Ammon's horn (tissue), 1 donor: ENCODE data around the gene CPM.
"Not testable (repeated sequence)": the region's sequence is repeated elsewhere in the genome, so short reads cannot be mapped to it uniquely, and the experiment has no call there.

Experiments used
- DNase-seq: peaks from one replicate; pipeline ENCODE4 v3.0.0-alpha.2; 2016; ENCODE audit warnings: low spot score

Gene CPM

DNA sequence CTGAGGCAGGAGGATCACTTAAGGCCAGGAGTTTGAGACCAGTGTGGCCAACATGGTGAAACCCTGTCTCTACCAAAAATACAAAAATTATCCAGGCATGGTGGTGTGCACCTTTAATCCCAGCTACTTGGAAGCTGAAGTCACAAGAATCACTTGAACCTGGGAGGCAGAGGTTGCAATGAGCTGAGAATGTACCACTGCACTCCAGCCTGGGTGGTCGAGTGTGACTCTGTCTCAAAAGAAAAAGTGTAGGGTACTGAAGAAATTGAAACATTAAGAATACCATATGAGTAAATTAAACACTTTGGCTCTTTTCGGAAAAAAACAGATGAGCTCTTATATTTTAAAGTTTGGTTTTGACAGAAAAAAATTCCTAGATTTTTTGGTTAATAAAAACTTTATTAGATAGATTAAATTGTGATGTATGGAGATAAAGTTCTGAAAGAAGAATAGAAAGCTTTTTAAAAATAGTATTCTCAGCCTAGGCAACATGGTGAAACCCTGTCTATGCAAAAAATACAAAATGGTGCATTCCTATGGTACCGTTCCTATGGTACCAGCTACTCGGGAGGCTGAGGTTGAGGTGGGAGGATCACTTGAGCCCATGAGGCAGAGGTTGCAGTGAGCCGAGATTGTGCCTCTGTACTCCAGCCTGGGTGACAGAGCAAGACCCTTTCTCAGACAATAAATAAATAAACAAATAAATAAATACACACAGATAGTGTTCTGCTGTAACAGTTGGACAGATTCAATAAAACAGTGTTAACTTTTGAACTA lies 104.9 kb downstream of the CPM start:
- no peak for DNase-seq

DNA sequence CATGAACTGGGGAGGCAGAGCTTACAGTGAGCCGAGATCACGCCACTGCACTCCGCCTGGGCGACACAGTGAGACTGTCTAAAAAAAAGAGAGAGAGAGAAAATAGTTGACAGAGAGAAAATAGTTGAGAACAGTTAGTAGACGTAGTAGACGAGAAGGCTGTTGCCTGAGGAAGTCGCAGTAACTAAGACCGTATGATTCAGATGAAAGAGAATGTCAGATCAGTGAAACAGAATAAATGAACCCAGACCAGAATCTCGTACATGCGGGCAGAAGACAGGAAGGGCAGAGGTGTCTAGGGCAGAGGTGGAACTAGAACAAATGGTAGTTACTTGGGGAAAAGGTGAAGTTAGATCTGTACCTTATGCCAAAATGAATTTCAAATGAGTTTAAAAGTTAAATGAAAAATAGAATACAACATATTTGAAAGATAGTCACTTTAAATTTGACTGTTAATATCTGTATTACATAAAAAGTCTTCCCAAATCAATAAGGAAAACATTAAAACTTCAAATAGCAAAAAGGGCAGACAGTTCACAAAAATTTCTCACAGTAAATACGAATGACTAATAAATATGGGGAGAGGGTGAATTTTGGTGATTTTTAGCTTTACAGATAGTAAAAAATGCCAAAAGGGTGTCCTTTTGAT lies 107.3 kb downstream of the CPM start:
- DNase-seq: no peak

DNA sequence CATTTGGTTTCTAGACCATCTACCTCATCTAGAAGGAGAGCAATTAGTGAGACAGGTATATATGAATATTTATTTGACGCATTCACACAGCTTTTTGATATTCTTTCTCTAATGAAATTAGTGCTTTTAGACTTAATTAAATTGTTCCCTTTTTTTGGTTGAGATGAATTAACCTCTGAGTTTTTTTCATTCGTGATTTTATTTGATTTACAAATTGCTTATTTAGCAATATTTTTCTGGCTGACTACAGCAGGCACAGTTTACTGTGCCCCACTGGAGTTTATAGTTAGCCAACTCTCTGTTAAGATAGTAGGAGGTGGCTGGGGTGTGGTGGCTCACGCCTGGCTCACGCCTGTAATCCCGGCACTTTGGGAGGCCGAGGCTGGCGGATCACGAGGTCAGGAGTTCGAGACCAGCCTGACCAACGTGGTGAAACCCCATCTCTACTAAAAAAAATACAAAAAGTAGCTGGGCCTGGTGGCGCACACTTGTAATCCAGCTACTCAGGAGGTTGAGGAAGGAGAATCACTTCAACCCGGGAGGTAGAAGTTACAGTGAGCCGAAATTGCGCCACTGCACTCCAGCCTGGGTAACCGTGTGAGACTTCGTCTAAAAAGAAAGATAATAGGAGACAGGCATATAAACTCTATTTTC lies 108.2 kb downstream of the CPM start:
- no peak for DNase-seq

DNA sequence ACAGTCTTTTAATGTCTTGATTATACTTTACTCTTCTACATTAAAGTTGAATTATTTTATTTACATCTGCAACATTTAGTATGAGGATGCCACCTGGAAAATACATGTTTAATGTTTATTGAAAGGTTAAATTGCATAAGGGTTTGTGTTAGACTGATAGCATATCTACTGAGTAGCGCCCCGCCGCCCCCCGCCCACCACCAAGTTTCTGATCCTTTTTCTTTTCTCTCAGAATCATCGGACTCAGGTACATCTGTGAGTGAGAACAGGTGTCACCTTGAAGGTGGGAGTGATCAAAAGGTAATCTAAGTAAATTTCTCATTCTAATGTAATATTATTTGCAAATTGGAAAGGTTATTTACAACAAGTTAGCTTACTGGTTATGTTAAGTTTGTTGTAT lies 108.8 kb downstream of the CPM start:
- no peak for DNase-seq

DNA sequence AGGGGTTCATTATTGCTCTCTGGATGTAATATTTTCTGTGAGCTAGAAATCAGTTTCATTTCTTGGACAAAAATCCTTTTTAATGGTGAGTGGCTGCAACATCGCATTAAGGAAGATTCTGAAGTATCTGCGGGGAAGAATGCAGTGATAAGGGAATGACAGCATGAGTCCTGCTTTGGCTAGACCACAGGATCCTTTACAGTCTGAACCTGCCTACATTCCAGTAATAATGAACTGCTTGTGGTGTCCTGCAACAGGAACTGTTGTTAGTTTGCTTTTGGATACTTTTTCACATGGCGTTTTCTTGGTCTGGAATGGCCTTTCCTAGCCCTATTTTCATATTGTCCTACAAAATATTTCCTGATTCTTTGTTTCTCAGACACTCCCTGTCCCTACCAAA lies 109.3 kb downstream of the CPM start:
- DNase-seq: no peak

DNA sequence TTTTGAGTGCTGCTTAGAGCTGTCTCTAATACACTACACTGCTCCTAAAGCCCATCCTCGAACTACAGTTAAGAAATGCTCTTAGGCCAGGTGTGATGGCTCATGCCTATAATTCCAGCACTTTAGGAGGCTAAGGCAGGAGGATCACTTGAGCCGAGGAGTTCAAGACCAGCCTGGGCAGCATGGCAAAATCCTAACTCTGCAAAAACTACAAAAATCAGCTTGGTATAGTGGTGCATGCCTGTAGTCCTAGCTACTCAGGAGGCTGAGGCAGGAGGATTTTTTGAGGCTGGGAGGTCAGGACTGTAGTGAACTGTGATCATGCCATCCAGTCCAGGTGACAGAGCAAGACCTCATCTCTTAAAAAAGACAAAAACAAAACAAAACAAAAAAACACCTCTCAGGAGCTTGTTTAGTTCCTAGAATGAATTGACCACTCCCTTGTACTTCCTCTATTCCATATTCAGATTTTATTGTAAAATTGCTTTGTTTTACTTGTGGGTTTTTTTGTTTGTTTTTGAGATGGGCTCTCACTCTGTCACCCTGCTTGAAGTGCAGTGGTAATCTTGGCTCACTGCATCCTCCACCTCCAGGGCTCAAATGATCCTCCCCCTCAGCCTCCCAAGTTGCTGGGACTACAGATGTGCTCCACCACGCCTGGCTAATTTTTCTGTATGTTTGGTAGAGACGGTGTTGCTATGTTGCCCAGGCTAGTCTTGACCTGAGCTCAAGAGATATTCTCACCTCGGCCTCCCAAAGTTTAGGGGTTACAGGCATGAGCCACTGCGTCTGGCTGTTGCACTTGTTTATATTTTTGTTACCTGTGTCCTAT lies 111.4 kb downstream of the CPM start:
- DNase-seq: no peak

DNA sequence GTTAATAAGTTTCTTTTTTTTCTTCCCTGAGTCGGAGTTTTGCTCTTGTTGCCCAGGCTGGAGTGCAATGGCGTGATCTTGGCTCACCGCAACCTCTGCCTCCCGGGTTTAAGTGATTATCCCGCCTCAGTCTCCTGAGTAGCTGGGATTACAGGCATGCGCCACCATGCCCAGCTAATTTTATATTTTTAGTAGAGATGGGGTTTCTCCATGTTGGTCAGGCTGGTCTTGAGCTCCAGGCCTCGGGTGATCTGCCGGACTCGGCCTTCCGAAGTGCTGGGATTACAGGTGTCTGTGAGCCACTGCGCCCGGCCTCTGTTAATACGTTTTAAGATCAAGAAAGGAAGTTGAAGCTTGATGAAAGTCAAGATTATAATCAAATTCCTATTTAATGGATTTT lies 113.5 kb downstream of the CPM start:
- not testable (repeated sequence) for DNase-seq

DNA sequence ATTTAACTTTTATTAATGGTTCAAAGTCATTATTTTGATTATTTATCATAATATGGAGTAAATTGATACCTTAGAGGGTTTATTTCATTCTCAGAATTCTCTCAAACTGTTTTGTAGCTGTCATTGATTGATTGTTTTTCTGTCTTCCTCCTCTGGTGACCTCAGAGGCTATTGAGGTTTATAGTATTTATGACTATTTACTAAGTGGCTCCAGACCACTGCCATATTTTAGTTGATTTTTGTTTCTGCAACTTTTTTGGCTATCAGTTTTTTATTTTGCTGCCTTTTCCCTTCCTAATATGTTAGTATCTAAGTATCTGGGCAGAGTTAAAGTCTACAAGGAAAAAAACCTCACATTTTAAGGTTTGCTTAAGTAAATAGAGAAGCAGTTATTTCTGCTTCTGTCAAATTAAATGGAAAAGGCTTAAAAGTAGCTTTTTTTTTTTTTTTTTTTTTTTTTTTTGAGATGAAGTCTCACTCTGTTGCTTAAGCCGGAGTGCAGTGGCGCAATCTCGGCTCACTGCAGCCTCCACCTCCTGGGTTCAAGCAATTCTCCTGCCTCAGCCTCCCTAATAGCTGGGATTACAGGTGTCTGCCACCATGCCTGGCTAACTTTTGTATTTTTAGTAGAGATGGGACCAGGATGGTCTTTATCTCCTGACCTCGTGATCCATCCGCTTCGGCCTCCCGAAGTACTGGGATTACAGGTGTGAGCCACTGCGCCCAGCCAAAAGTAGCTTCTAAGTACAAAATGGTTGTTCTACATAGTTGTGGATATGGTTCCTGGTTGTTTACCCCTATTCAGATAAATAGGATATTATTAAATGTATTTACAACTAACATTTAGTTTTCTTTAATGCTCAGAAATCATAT lies 116.8 kb downstream of the CPM start:
- DNase-seq: no peak

DNA sequence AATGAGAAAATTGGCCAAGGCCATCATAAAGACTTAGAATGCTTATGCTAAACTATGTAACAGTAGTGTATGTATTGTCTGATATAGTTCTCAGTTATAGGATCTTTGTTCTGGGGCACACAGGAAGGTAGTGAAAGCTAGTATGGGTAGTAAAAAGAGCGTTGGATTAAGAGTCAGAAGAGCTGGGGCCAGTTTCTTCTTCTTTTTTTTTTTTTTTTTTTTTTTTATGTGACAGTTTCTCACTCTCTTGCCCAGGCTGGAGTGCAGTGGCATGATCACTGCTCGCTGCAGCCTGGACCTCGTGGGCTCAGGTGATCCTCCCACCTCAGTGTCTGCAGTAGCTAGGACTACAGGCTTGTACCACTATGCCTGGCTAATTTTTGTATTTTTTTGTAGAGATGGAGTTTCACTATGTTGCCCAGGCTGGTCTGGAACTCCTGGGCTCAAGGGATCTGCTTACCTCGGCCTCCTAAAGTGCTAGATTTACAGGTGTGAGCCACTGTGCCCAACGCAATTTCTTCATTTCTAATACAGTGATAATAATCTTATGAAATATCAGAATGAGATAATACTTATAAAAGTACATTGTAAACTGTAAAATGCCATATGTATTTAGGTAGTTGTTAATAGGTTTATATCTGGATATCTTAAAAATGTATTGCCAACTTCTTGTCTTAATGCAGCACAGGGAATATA lies 117.6 kb downstream of the CPM start:
- DNase-seq: no peak

DNA sequence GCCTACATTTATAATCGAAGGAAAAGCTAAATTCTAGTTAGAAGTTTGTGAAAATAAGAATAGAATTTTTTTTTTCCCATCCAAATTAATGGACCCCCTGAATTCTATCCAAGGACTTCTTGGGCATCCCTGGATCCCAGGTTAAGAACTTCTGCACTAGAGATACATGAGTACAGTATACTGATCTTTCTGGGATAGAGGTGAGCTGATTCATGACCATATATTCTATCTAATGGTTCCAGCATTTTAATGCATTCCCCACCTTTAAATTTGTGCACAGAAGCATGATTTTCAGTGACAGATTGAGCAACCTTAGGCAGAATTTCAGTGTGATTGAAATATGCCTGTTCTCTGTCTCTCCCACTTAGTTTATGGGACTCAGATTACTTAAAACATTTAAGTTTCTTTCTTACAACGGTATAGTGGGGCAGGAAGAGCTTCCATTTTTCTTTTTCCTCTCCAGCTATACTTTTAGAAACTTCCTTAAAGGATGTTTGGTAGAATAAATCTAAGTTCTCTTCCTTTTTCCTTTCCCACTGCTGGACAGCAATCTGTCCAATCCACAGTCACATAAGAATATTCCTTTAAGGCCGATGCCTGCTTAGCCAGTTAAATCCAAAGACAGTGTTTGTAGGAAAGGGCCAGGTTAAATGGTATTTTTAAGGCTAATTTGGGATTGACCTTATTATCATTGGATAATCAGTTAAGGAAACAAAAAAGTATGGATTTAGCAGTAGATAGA lies 118.3 kb downstream of the CPM start:
- DNase-seq: no peak

DNA sequence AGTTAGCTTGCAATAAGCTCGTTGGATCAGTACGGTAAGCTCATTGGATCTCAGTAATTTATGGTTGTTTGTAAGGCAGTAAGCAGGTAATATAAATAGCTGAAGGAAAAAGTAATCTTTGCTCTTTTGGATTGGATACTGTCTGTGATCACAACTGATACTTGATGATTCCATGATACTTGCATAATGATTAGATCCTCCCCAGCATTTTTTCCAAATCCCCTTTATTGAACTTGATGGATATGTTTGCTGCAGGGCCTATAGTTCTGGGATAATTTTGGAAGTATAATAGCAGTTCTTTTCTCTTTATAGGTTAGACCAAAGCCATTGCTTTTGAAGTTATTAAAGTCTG lies 119.8 kb downstream of the CPM start:
- no peak for DNase-seq

DNA sequence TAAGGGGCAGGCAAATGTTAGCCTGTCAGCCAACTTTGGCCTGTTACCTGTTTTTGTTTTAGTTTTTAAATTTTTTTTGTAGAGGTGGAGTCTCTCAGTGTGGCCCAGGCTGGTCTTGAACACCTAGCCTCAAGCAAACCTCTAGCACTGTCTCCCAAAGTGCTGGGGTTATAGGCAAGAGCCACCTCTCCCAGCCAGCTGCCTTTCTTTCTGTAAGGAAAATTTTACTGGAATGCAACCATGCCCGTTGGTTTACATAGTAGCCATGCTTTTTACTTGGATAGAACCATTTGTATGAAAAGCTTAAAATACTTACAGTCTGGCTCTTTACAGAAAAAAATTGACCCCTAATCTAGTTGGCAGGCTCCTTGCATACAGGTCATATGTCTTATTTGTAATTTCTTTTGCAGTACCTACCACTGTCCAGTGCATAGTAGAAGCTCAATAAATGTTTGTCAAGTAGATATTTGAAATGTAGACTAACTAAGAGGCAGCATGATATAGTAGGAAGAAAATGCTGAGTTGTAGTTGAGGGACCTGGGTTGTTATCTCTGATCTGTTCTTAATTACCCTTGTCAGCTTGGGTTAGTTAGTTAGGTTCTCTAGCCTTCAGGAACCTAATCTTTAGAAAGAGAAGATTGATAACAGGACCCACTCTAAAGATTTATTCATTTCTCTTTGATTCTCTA lies 120.3 kb downstream of the CPM start:
- DNase-seq: no peak

DNA sequence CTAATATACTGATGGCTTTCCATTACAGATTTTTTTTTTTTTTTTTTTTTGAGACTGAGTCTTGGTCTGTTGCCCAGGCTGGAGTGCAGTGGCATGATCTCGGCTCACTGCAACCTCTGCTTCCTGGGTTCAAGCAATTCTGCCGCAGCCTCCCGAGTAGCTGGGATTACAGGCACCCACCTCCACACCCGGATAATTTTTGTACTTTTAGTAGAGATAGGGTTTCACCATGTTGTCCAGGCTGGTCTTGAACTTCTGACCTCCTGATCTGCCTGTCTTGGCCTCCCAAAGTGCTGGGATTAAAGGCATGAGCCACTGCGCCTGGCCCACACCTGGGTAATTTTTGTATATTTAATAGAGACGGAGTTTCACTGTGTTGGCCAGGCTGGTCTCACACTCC lies 121.4 kb downstream of the CPM start:
- DNase-seq: not testable (repeated sequence)

DNA sequence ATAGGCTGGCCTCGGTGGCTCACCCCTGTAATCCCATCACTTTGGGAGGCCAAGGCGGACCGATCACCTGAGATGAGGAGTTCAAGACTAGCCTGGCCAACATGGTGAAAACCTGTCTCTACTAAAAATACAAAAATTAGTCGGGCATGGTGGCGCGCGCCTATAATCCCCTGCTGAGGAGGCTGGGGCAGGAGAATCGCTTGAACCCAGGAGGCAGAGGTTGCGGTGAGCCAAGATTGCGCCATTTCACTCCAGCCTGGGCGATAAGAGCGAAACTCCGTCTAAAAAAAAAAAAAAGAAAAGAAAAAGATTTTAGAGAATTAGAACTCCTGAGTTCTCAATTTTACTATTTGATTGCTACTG lies 123.0 kb downstream of the CPM start:
- DNase-seq: not testable (repeated sequence)

DNA sequence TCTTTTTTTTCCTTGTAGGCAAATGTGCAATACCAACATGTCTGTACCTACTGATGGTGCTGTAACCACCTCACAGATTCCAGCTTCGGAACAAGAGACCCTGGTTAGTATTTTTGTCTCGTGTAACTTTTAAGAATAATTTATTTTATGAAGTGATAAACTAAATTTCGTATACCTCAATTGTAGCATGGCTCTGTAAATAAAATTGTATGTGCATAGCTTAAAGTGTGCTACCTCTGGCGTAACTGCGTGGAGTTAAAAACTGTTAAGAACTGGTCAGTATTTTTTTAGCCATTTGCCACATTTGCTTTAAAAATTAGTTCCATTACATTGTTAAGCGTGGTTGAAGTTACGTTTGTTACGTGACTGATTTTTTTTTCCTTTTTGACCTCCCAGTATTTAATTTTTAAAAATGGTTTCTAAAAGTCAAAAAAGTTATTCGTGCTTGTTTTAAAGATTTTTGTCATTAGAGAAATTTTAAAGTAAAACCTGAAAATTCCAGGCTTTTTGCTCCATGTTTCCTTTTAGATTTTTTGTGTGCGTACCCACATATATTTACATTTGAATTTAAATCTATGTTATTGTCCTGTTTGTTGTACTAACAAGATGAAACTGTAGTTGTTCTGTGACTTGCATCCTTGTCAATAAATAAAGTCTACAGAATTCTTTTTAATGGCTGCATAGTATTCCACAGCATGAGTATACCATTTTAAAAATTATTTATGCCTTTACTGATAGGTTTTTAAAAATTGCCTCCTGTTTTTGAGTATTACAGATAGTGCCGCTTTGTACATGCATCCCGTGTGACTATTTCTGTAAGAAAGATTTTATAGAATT lies 123.6 kb downstream of the CPM start:
- no peak for DNase-seq

DNA sequence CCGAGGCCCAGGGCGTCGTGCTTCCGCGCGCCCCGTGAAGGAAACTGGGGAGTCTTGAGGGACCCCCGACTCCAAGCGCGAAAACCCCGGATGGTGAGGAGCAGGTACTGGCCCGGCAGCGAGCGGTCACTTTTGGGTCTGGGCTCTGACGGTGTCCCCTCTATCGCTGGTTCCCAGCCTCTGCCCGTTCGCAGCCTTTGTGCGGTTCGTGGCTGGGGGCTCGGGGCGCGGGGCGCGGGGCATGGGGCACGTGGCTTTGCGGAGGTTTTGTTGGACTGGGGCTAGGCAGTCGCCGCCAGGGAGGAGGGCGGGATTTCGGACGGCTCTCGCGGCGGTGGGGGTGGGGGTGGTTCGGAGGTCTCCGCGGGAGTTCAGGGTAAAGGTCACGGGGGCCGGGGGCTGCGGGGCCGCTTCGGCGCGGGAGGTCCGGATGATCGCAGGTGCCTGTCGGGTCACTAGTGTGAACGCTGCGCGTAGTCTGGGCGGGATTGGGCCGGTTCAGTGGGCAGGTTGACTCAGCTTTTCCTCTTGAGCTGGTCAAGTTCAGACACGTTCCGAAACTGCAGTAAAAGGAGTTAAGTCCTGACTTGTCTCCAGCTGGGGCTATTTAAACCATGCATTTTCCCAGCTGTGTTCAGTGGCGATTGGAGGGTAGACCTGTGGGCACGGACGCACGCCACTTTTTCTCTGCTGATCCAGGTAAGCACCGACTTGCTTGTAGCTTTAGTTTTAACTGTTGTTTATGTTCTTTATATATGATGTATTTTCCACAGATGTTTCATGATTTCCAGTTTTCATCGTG lies 124.4 kb downstream of the CPM start:
- peak; percentile 76 for DNase-seq

DNA sequence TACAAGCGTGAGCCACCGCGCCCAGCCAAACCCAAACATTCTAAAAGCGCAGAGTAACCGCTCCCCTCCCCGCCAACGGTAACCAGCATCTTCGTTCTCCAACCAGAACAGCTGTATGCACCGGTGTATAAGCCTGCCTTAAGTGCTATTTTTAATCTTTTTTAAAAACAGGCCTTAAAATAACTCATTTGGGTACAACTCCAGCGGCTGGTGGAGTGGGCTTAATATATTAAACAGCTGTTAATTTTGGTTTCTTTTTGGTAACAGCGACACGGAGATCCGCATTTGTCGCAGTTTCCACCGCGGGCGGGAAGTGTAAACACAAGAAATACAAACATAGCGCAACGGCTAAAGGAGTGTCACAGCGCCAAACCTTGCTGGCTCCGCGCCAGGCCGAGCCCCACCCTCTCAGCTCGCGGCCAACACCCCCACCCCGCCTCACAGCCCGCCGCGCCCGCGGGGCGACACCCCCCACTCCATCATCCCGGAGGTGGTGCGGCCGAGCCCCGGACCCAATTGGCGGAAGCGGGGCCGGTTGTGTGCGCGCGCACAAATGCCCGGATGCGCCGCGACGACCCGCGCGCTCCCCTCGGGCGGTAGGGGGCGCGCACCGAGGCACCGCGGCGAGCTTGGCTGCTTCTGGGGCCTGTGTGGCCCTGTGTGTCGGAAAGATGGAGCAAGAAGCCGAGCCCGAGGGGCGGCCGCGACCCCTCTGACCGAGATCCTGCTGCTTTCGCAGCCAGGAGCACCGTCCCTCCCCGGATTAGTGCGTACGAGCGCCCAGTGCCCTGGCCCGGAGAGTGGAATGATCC lies 125.2 kb downstream of the CPM start, which contains the start of gene MDM2:
Gene MDM2, plus strand, starts transcription at position 602 of the 812 bp plus-strand sequence. CDS start 301 bp downstream, outside the sequence.
- DNase-seq: peak; percentile 91
